Stimulated activated CD4-positive, alpha-beta T cell treated with anti-CD3 and anti-CD28 coated beads, Interleukin-1b, Interleukin-23, amount 100 ng/mL, for 48 hours (primary cell): Measurements from ENCODE around the gene MICAL3.
"Not testable (repeated sequence)": the region's sequence is repeated elsewhere in the genome, so short reads cannot be mapped to it uniquely, and the experiment has no call there.

ENCODE experiments used
- DNase-seq: peaks from one replicate; pipeline ENCODE4 v3.0.0-alpha.2; 2020

Gene MICAL3

GRCh38 chr22:17876878-17877855, 147.2 kb downstream of the MICAL3 start:
- DNase-seq, result not testable (repeated sequence)

- no peak for DNase-seq
Measured at GRCh38 chr22:17876306-17876831, 148.0 kb downstream of the MICAL3 start.

- no peak for DNase-seq
Measured at GRCh38 chr22:17875631-17876030, 148.7 kb downstream of the MICAL3 start.

GRCh38 chr22:17875156-17875555, 149.2 kb downstream of the MICAL3 start:
- DNase-seq, result no peak

- no peak for DNase-seq
Measured at GRCh38 chr22:17874231-17874905, 150.0 kb downstream of the MICAL3 start.

GRCh38 chr22:17873804-17874203, 150.6 kb downstream of the MICAL3 start:
- no peak for DNase-seq

- DNase-seq, result no peak
Measured at GRCh38 chr22:17873116-17873515, 151.2 kb downstream of the MICAL3 start.

- DNase-seq, result no peak
Measured at GRCh38 chr22:17872471-17872870, 151.9 kb downstream of the MICAL3 start.

GRCh38 chr22:17871726-17872458, 152.5 kb downstream of the MICAL3 start:
- DNase-seq, result no peak

- DNase-seq, result no peak
Measured at GRCh38 chr22:17870407-17870806, 154.0 kb downstream of the MICAL3 start.

- no peak for DNase-seq
Measured at GRCh38 chr22:17869285-17870096, 154.9 kb downstream of the MICAL3 start.

GRCh38 chr22:17868771-17869170, 155.6 kb downstream of the MICAL3 start:
- DNase-seq, result no peak

GRCh38 chr22:17867160-17867785, 157.1 kb downstream of the MICAL3 start:
- no peak for DNase-seq

GRCh38 chr22:17866621-17867020, 157.7 kb downstream of the MICAL3 start:
- DNase-seq, result no peak

GRCh38 chr22:17866127-17866526, 158.2 kb downstream of the MICAL3 start:
- DNase-seq, result no peak

- no peak for DNase-seq
Measured at GRCh38 chr22:17865183-17866055, 158.9 kb downstream of the MICAL3 start.

- DNase-seq, result no peak
Measured at GRCh38 chr22:17864398-17865182, 159.8 kb downstream of the MICAL3 start.

GRCh38 chr22:17862646-17863181, 161.6 kb downstream of the MICAL3 start:
- DNase-seq, result no peak

- DNase-seq, result no peak
Measured at GRCh38 chr22:17861909-17862308, 162.5 kb downstream of the MICAL3 start.
